Ascending aorta (tissue), 2 donors: ENCODE data around the gene RPL13. TPM values are rescaled to one million over a fixed set of nuclear protein-coding genes. Genes with fewer than 3 reads are reported as not detected.

Experiments
- DNase-seq, 2 donors: peaks; one replicate each; pipeline ENCODE4 v3.0.0-alpha.2; 2019; ENCODE audit warnings: low spot score in 2 of 2
- H3K27ac ChIP-seq, 2 donors: fragments of 200-600 bp; sonication (generic); one replicate each; pipeline ENCODE4 v1.5.1; 2016 to 2017; ENCODE audit warnings: mild to moderate bottlenecking in 1 of 2
- H3K27me3 ChIP-seq: fragments of 200-600 bp; sonication (generic); one replicate; pipeline ENCODE4 v1.5.1; 2017
- H3K36me3 ChIP-seq, 2 donors: fragments of 200-600 bp; sonication (generic); one replicate each; pipeline ENCODE4 v1.5.1; 2016
- H3K4me1 ChIP-seq, 2 donors: fragments of 200-600 bp; sonication (generic); one replicate each; pipeline ENCODE4 v1.5.1; 2016 to 2017; ENCODE audit warnings: mild to moderate bottlenecking in 1 of 2
- H3K4me3 ChIP-seq, 2 donors: fragments of 200-600 bp; sonication (generic); one replicate each; pipeline ENCODE4 v1.5.1; 2016 to 2017; ENCODE audit warnings: mild to moderate bottlenecking in 1 of 2
- H3K9me3 ChIP-seq, 2 donors: fragments of 200-600 bp; sonication (generic); one replicate each; pipeline ENCODE4 v1.5.1; 2016
- intact Hi-C: fragments of 100-400 bp; cut with DNase I; formaldehyde crosslinking; loops from one replicate; pipeline ENCODE4 v1.15.1; 2023
- total RNA-seq: library from RNA; depleted of rRNA; stranded (reverse); fragments of >200 nt; gene quantifications from one replicate; pipeline ENCODE4 v1.1.0, GENCODE V29; 2016
- TF ChIP-seq, protein P1 (sequence below), 3 experiments: fragments of 200-600 bp in 2 of 3; fragments of 450-650 bp in 1 of 3; sonication (generic) in 2 of 3; IDR thresholded peaks; one replicate each; pipeline ENCODE4 v1.5.1; 2016 to 2019; ENCODE audit warnings: antibody characterized with exemption in 3 of 3, mild to moderate bottlenecking in 1 of 3, moderate library complexity in 1 of 3

Gene RPL13
- total RNA-seq, 1 donor from 2014 or later: 8,360 TPM

GRCh38 chr16:89610108-89610453, 49.6 kb downstream of the RPL13 start:
- H3K4me1 ChIP-seq: no peaks in the 10 kb centered on the region
- DNase-seq: no peak
- intact Hi-C loops: no loop called here
- H3K4me3 ChIP-seq: no peak overlapping the region
- H3K27ac ChIP-seq: no peak overlapping the region
- TF ChIP-seq, protein P1, sequence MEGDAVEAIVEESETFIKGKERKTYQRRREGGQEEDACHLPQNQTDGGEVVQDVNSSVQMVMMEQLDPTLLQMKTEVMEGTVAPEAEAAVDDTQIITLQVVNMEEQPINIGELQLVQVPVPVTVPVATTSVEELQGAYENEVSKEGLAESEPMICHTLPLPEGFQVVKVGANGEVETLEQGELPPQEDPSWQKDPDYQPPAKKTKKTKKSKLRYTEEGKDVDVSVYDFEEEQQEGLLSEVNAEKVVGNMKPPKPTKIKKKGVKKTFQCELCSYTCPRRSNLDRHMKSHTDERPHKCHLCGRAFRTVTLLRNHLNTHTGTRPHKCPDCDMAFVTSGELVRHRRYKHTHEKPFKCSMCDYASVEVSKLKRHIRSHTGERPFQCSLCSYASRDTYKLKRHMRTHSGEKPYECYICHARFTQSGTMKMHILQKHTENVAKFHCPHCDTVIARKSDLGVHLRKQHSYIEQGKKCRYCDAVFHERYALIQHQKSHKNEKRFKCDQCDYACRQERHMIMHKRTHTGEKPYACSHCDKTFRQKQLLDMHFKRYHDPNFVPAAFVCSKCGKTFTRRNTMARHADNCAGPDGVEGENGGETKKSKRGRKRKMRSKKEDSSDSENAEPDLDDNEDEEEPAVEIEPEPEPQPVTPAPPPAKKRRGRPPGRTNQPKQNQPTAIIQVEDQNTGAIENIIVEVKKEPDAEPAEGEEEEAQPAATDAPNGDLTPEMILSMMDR (IDR thresholded peaks at IDR 0.05): no peak
- H3K36me3 ChIP-seq: no peaks in the 10 kb centered on the region
- no peaks in the 10 kb centered on the region for H3K9me3 ChIP-seq
- no peaks in the 10 kb centered on the region for H3K27me3 ChIP-seq

- intact Hi-C loops: no loop called here
- Histone ChIP-seq H3K27me3 (no peaks in the 10 kb centered on the region), H3K4me3 (no peak overlapping the region), H3K9me3 (no peaks in the 10 kb centered on the region), H3K4me1 (no peaks in the 10 kb centered on the region), H3K27ac (no peak overlapping the region), H3K36me3 (no peaks in the 10 kb centered on the region)
- TF ChIP-seq, protein P1 (IDR thresholded peaks at IDR 0.05): no peak
- no peak for DNase-seq
These were observed 52.1 kb downstream of the RPL13 start for GRCh38 chr16:89612415-89613166.

DNA sequence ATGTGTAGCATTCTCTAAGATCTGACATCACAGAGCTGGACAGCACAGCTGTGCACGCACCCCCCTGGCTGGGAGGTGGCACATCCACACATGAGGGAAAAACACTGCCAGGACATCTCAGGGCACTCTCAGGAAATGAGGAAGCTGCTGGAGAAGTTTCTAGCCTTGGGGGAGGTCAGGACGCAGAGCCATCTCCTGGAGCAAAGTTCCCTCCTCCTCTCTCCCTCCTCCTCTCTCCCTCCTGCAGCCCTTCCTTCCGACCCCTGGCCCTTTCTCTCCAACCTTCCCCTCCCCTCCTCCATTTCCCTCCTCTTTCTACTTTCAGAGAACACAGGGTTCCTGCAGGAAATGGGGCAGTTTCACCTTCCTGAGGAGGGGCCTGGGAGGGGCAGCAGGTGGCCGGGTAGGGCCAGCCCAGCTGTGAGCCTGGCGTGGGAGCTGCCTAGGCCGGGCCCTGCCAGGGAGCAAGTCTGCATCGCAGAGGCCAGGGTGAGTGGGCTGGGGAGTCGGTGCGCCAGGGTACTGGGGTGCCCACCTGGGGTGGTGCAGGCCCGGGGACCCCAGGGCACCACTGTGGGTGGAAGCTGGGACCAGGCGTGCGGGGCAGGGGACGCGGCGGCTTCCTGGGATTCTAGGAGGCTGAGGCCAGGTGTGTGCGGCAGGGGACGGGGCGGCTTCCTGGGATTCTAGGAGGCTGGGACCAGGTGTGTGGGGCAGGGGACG, 52.9 kb downstream of the RPL13 start, which contains the start of gene DPEP1:
Gene DPEP1 (plus strand): TSS at position 412 of the 723 bp plus-strand sequence. CDS start 16,769 bp downstream, outside the sequence.
- Histone ChIP-seq H3K4me1 (no peaks in the 10 kb centered on the region), H3K27ac (no peak within 1 kb of the TSS)
- TF ChIP-seq, protein P1 (IDR thresholded peaks at IDR 0.05): no peak

GRCh38 chr16:89613954-89614459, 53.5 kb downstream of the RPL13 start:
- Histone ChIP-seq H3K36me3 (no peaks in the 10 kb centered on the region), H3K9me3 (no peaks in the 10 kb centered on the region), H3K27ac (no peak overlapping the region), H3K27me3 (no peaks in the 10 kb centered on the region), H3K4me3 (no peak overlapping the region), H3K4me1 (no peaks in the 10 kb centered on the region)
- no peak for DNase-seq
- intact Hi-C loops: no loop called here
- TF ChIP-seq, protein P1 (IDR thresholded peaks at IDR 0.05): no peak

More for the DNA sequence above, 52.9 kb downstream of the RPL13 start, which contains the start of gene DPEP1:
- intact Hi-C loops: no loop called here
- no peaks in the 10 kb centered on the region for H3K36me3 ChIP-seq
- no peaks in the 10 kb centered on the region for H3K9me3 ChIP-seq
- no peaks in the 10 kb centered on the region for H3K27me3 ChIP-seq
- DNase-seq: no peak
- H3K4me3 ChIP-seq: no peak within 1 kb of the TSS

Other genes with a start within 250 kb of the RPL13 start
- 124 TPM for gene ANKRD11, start 70.1 kb upstream of the RPL13 start, total RNA-seq
- gene SPG7, start 52.3 kb upstream of the RPL13 start, total RNA-seq: 108 TPM
- gene CPNE7, start 15.1 kb downstream of the RPL13 start, total RNA-seq: not detected
- gene DPEP1, start 53.0 kb downstream of the RPL13 start, total RNA-seq: not detected
- 153 TPM for gene CHMP1A, start 97.0 kb downstream of the RPL13 start, total RNA-seq
- gene SPATA33, start 97.2 kb downstream of the RPL13 start, total RNA-seq: 0.21 TPM
- gene CDK10, start 126.0 kb downstream of the RPL13 start, total RNA-seq: 141 TPM
- 34.7 TPM for gene SPATA2L, start 141.0 kb downstream of the RPL13 start, total RNA-seq
- gene VPS9D1, start 160.2 kb downstream of the RPL13 start, total RNA-seq: 17.2 TPM
- 30.7 TPM for gene ZNF276, start 160.9 kb downstream of the RPL13 start, total RNA-seq